Liver (tissue), 9 donors: Measurements from ENCODE around the gene RAB5A. TPM values are rescaled to one million over a fixed set of nuclear protein-coding genes. Genes with fewer than 3 reads are reported as not detected.

Experiments
- DNase-seq: peaks from one replicate; pipeline ENCODE4 v3.0.0-alpha.2; 2017; ENCODE audit warnings: low spot score
- H3K27ac ChIP-seq, 2 donors: one replicate each; pipeline ENCODE4 v1.7.0; 2013; ENCODE audit warnings: inconsistent platforms in 2 of 2, low read length in 2 of 2, control low read depth in 1 of 2, low read depth in 1 of 2, mild to moderate bottlenecking in 1 of 2
- H3K27me3 ChIP-seq, 4 donors: one replicate each; pipeline versions ENCODE4 v1.6.1 to v1.7.0; 2013; ENCODE audit warnings: low read length in 3 of 4, inconsistent platforms in 1 of 4, mild to moderate bottlenecking in 1 of 4, moderate library complexity in 1 of 4; ENCODE audit not compliant: control insufficient read depth in 4 of 4, insufficient read depth in 4 of 4
- H3K36me3 ChIP-seq, 4 donors: one replicate each; pipeline versions ENCODE4 v1.6.1 to v1.7.0; 2013; ENCODE audit warnings: low read length in 3 of 4, mild to moderate bottlenecking in 3 of 4, low read depth in 1 of 4, moderate library complexity in 1 of 4; ENCODE audit not compliant: control insufficient read depth in 4 of 4, insufficient read depth in 3 of 4
- H3K4me1 ChIP-seq, 4 donors: one replicate each; pipeline versions ENCODE4 v1.6.1 to v1.7.0; 2013; ENCODE audit warnings: low read length in 3 of 4, mild to moderate bottlenecking in 3 of 4, moderate library complexity in 1 of 4; ENCODE audit not compliant: control insufficient read depth in 4 of 4, insufficient read depth in 4 of 4
- H3K4me3 ChIP-seq, 3 donors: one replicate each; pipeline versions ENCODE4 v1.6.1 to v1.7.0; 2013; ENCODE audit warnings: low read length in 3 of 3, control low read depth in 1 of 3, low read depth in 1 of 3, mild to moderate bottlenecking in 1 of 3
- H3K9ac ChIP-seq, 2 donors: one replicate each; pipeline ENCODE4 v1.7.0; 2013; ENCODE audit warnings: low read length in 2 of 2, mild to moderate bottlenecking in 2 of 2, moderate library complexity in 2 of 2, control low read depth in 1 of 2, low read depth in 1 of 2
- H3K9me3 ChIP-seq, 4 donors: one replicate each; pipeline versions ENCODE4 v1.6.1 to v1.7.0; 2013; ENCODE audit warnings: low read length in 3 of 4; ENCODE audit not compliant: control insufficient read depth in 4 of 4
- EGR1 ChIP-seq, 2 donors: IDR thresholded peaks; 2 replicates each; pipeline ENCODE4 v1.6.1; 2016 to 2018; ENCODE audit warnings: antibody characterized with exemption in 2 of 2, low read depth in 2 of 2
- FOXA1 ChIP-seq: IDR thresholded peaks from 2 replicates; pipeline ENCODE4 v1.6.1; 2016; ENCODE audit warnings: antibody characterized with exemption
- FOXA2 ChIP-seq: IDR thresholded peaks from 2 replicates; pipeline ENCODE4 v1.6.1; 2016; ENCODE audit warnings: antibody characterized with exemption
- GABPA ChIP-seq, 2 donors: IDR thresholded peaks in 1 of 2; conservative IDR thresholded peaks in 1 of 2; 2 replicates each; pipeline ENCODE4 v1.6.1; 2016; ENCODE audit warnings: antibody characterized with exemption in 2 of 2, mild to moderate bottlenecking in 1 of 2, moderate library complexity in 1 of 2
- MAX ChIP-seq: IDR thresholded peaks from 2 replicates; pipeline ENCODE4 v1.6.1; 2016; ENCODE audit warnings: antibody characterized with exemption
- NR2F2 ChIP-seq: IDR thresholded peaks from 2 replicates; pipeline ENCODE4 v1.6.1; 2016; ENCODE audit warnings: antibody characterized with exemption
- RAD21 ChIP-seq, 2 donors: IDR thresholded peaks; 2 replicates each; pipeline ENCODE4 v1.6.1; 2016; ENCODE audit warnings: antibody characterized with exemption in 2 of 2, mild to moderate bottlenecking in 2 of 2
- REST ChIP-seq: IDR thresholded peaks from 2 replicates; pipeline ENCODE4 v1.6.1; 2016; ENCODE audit warnings: antibody characterized with exemption, mild to moderate bottlenecking
- RXRA ChIP-seq, 2 donors: IDR thresholded peaks; 2 replicates each; pipeline ENCODE4 v1.6.1; 2017 to 2018; ENCODE audit warnings: antibody characterized with exemption in 2 of 2, mild to moderate bottlenecking in 1 of 2
- SP1 ChIP-seq: IDR thresholded peaks from 2 replicates; pipeline ENCODE4 v1.6.1; 2018; ENCODE audit warnings: antibody characterized with exemption, mild to moderate bottlenecking
- TAF1 ChIP-seq: conservative IDR thresholded peaks from 2 replicates; pipeline ENCODE4 v1.6.1; 2016; ENCODE audit warnings: antibody characterized with exemption, mild to moderate bottlenecking
- YY1 ChIP-seq: IDR thresholded peaks from 2 replicates; pipeline ENCODE4 v1.6.1; 2016; ENCODE audit warnings: antibody characterized with exemption, mild to moderate bottlenecking
- whole genome bisulfite sequencing: extraction: QIAGEN DNeasy Blood & Tissue Kit; methylation state at CpG from one replicate; pipeline ENCODE4 v1.1.7; 2013; 5-methylcytosine and 5-hydroxymethylcytosine counted together
- polyA plus RNA-seq, 2 donors: library from polyadenylated mRNA; stranded (reverse) in 1 of 2; unstranded in 1 of 2; fragments of 200-250 nt in 1 of 2; fragments of >200 nt in 1 of 2; fragmentation: Nextera tagmentation in 1 of 2; extraction: Ambion mirVana in 1 of 2; gene quantifications; one replicate each; pipeline versions ENCODE4 v1.2.1 to v1.2.3, GENCODE V29; 2013 to 2015
- total RNA-seq, 2 donors: library from RNA; depleted of rRNA; stranded (reverse); fragments of >200 nt; gene quantifications; one replicate each; pipeline ENCODE4 v1.2.3, GENCODE V29; 2014
- TF ChIP-seq, protein P1 (sequence below): fragments of 150-350 bp; IDR thresholded peaks from 2 replicates; pipeline ENCODE4 v1.5.1; 2017; ENCODE audit warnings: improper control_type of control experiment, low read depth, low read length; ENCODE audit not compliant: missing input control
- TF ChIP-seq, protein P2 (sequence below): IDR thresholded peaks from 2 replicates; pipeline ENCODE4 v1.6.1; 2016; ENCODE audit warnings: antibody characterized with exemption
- TF ChIP-seq, protein P3 (sequence below): IDR thresholded peaks from 2 replicates; pipeline ENCODE4 v1.6.1; 2016; ENCODE audit warnings: antibody characterized with exemption
- donor health status: healthy.
- donor health status: healthy.
- donor health status: healthy.
- donor health status: healthy.
- donor health status: healthy.

The RAB5A gene
- total and polyA plus RNA-seq, 4 donors = 15.2 to 37.9 (median 25.9) TPM

DNA sequence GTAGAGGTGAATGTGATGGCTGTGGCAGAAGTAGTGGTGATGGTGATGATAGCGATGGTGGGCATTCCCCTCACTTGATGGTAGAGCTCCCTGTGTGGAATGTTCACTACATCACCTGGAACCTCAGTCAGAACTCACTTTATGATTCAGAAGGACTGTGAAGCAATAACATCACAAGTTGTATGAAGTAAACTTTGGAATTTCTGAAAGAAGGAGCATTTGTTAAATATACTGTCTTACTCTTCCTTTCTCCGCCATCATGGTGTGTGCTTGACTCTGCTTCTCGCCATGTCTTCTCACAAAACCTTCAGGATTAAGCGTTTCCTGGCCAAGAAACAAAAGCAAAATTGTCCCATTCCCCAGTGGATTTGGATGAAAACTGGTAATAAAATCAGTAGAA, 65.3 kb downstream of the RAB5A start, which contains the start of gene PP2D1:
Gene PP2D1, minus strand, starts transcription at position 101 of the 400 bp plus-strand sequence. CDS start 192 bp downstream, outside the sequence.
- H3K9ac ChIP-seq = no peak within 1 kb of the TSS
- no peaks in the 10 kb centered on the region for H3K27me3 ChIP-seq
- H3K4me1 ChIP-seq = no peaks in the 10 kb centered on the region
- H3K36me3 ChIP-seq = no peaks in the 10 kb centered on the region
- no peak for TF ChIP-seq GABPA (IDR thresholded peaks at IDR 0.05 in 1 of 2, conservative IDR thresholded peaks at IDR 0.05 in 1 of 2)
- TF ChIP-seq SP1 = no peak
- TF ChIP-seq RAD21 (IDR thresholded peaks at IDR 0.05) = no peak
- TF ChIP-seq RXRA (IDR thresholded peaks at IDR 0.05) = no peak
- TF ChIP-seq, protein P1, sequence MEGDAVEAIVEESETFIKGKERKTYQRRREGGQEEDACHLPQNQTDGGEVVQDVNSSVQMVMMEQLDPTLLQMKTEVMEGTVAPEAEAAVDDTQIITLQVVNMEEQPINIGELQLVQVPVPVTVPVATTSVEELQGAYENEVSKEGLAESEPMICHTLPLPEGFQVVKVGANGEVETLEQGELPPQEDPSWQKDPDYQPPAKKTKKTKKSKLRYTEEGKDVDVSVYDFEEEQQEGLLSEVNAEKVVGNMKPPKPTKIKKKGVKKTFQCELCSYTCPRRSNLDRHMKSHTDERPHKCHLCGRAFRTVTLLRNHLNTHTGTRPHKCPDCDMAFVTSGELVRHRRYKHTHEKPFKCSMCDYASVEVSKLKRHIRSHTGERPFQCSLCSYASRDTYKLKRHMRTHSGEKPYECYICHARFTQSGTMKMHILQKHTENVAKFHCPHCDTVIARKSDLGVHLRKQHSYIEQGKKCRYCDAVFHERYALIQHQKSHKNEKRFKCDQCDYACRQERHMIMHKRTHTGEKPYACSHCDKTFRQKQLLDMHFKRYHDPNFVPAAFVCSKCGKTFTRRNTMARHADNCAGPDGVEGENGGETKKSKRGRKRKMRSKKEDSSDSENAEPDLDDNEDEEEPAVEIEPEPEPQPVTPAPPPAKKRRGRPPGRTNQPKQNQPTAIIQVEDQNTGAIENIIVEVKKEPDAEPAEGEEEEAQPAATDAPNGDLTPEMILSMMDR = no peak
- TF ChIP-seq FOXA1 = no peak
- TF ChIP-seq, protein P2, sequence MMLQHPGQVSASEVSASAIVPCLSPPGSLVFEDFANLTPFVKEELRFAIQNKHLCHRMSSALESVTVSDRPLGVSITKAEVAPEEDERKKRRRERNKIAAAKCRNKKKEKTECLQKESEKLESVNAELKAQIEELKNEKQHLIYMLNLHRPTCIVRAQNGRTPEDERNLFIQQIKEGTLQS = no peak
- TF ChIP-seq REST = no peak
- TF ChIP-seq TAF1 = no peak
- TF ChIP-seq YY1 = no peak
- TF ChIP-seq NR2F2 = no peak
- TF ChIP-seq EGR1 (IDR thresholded peaks at IDR 0.05; ENCODE audit: low read depth in 2 of 2) = no peak
- TF ChIP-seq, protein P3, sequence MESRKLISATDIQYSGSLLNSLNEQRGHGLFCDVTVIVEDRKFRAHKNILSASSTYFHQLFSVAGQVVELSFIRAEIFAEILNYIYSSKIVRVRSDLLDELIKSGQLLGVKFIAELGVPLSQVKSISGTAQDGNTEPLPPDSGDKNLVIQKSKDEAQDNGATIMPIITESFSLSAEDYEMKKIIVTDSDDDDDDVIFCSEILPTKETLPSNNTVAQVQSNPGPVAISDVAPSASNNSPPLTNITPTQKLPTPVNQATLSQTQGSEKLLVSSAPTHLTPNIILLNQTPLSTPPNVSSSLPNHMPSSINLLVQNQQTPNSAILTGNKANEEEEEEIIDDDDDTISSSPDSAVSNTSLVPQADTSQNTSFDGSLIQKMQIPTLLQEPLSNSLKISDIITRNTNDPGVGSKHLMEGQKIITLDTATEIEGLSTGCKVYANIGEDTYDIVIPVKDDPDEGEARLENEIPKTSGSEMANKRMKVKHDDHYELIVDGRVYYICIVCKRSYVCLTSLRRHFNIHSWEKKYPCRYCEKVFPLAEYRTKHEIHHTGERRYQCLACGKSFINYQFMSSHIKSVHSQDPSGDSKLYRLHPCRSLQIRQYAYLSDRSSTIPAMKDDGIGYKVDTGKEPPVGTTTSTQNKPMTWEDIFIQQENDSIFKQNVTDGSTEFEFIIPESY = no peak
- no peaks in the 10 kb centered on the region for H3K9me3 ChIP-seq
- H3K4me3 ChIP-seq = no peak within 1 kb of the TSS
- H3K27ac ChIP-seq = no peak within 1 kb of the TSS
- 98% methylated on average over 4 of the region's 4 CpGs for WGBS
- no peak for DNase-seq

- 92% methylated on average over 1 of the region's 1 CpG for WGBS
- no peak overlapping the region for H3K4me3 ChIP-seq
- H3K27me3 ChIP-seq = no peaks in the 10 kb centered on the region
- no peaks in the 10 kb centered on the region for H3K9me3 ChIP-seq
- H3K9ac ChIP-seq = no peak overlapping the region
- H3K36me3 ChIP-seq = no peaks in the 10 kb centered on the region
- no peaks in the 10 kb centered on the region for H3K4me1 ChIP-seq
- DNase-seq = peak; percentile 53
- no peak overlapping the region for H3K27ac ChIP-seq
- TF ChIP-seq FOXA2 = no peak
- TF ChIP-seq GABPA (IDR thresholded peaks at IDR 0.05 in 1 of 2, conservative IDR thresholded peaks at IDR 0.05 in 1 of 2) = no peak
- TF ChIP-seq, protein P1 = no peak
- TF ChIP-seq, protein P3 = no peak
- TF ChIP-seq RAD21 (IDR thresholded peaks at IDR 0.05) = no peak
- TF ChIP-seq MAX = no peak
- TF ChIP-seq REST = no peak
- TF ChIP-seq NR2F2 = no peak
- no peak for TF ChIP-seq TAF1
Measured at GRCh38 chr3:20013396-20013795, 66.5 kb downstream of the RAB5A start.
